ENCODE measurements around the gene HBD. TPM values are rescaled to one million over a fixed set of nuclear protein-coding genes. Genes with fewer than 3 reads are reported as not detected.
A peak's percentile ranks its signal among the peaks of the same experiment; 100 is the strongest.
"Not testable (repeated sequence)": the region's sequence is repeated elsewhere in the genome, so short reads cannot be mapped to it uniquely, and the experiment has no call there.

HBD gene
- total RNA-seq = not detected in 2 replicates

GRCh38 chr11:5234381-5234834, at the start of gene HBD:
Gene HBD (minus strand): TSS chr11:5234483. CDS start chr11:5234433, 50 bp downstream.
- DNase-seq (ENCODE audit: low read depth, low spot score) = no peak

DNA sequence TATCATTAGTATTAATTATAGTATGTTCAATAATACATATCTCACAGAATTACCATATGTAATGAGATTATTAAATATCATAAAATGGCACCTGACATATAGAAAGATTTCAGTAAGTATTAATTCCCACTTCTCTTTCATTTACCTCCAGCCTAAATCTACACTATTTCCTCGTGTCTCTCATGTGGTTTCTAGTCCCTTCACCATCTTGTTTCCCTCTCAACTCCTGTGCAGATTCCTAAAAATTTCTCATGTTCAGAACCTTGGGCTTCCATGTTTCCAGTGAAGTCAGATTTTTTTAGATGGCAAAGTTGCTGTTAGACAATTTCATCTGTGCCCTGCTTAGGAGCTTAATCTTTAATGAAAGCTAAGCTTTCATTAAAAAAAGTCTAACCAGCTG, 49.6 kb upstream of the HBD start:
- no peak for DNase-seq (ENCODE audit: low read depth, low spot score)

DNA sequence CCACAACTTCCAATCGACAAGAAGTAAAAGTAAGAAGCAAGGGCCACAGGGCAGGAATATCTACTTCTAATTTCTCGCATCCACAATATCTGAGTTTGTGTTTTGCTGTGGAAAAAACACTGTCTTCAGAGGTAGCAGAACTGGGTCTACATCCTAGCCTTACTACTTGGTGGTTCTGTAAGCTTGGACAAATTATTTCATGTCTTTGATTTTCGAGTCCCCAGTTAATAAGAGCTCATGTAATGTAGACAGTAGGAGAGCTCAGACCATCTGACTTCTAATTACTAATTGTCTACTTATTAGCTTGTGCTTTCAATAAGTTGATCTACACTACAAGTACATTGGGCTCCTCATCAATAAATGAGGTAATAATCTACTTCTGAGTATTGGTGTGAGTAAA, 48.8 kb upstream of the HBD start:
- no peak for DNase-seq (ENCODE audit: low read depth, low spot score)

DNA sequence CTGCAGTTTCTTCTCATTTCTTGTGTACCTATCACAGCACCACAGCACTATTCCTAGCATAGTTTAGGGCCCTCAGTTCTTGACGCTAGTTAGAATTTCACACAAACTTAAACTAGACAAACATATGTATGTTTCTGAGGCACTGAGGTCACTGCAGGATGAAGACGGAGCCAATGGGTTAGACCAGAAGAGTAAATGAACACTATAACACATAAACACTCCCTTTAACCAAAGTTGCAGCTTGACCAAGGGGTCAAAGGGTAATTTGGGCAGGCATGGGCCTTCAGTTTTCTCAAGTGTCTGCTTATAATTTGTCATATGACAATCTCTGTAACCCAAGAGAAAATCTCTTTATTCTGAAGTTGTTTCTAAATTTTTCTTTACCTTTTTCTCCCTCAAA, 48.3 kb upstream of the HBD start:
- no peak for DNase-seq (ENCODE audit: low read depth, low spot score)

DNA sequence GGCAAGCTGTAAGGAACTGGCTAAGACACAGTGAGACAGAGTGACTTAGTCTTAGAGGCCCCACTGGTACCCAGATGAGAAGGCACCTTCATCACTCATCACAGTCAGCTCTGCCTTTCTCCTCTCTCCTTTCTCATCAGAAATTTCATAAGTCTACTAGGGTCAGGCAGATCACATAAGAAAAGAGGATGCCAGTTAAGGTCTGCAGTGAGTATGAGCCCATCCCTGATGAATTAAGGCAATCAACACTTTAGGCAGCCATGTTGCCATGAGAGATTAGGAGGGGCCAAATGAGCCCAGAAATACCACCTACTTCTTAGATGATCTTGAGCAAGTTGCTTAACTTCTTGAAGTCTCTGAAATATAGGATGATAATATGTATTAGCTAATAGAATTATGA, 47.3 kb upstream of the HBD start:
- no peak for DNase-seq (ENCODE audit: low read depth, low spot score)

DNA sequence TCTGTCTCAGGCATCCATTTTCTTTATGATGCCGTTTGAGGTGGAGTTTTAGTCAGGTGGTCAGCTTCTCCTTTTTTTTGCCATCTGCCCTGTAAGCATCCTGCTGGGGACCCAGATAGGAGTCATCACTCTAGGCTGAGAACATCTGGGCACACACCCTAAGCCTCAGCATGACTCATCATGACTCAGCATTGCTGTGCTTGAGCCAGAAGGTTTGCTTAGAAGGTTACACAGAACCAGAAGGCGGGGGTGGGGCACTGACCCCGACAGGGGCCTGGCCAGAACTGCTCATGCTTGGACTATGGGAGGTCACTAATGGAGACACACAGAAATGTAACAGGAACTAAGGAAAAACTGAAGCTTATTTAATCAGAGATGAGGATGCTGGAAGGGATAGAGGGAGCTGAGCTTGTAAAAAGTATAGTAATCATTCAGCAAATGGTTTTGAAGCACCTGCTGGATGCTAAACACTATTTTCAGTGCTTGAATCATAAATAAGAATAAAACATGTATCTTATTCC, 46.4 kb upstream of the HBD start:
- peak; percentile 82 for DNase-seq (ENCODE audit: low read depth, low spot score)

- DNase-seq (ENCODE audit: low read depth, low spot score) = no peak
Observed at GRCh38 chr11:5279471-5280090, 45.3 kb upstream of the HBD start.

- no peak for DNase-seq (ENCODE audit: low read depth, low spot score)
Observed at GRCh38 chr11:5277807-5278382, 43.6 kb upstream of the HBD start.

DNA sequence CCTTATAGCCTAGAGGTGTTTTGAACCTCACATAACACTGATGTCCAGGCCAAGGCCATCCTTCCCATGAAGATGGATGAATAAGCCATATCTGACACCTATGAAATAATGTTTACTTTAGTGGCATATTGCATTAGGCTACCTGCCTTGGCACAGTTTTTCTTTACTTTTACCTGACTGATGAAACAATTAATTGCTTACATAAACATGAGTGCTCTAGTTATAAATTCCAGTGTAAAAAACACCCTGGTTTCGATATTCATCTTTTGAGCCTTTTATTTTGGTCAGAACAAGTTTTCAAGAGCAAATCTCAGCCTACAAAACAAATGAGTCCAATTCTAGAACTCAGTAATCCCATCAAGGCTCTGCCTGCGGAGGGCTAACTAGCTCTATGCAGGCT, 42.4 kb upstream of the HBD start:
- DNase-seq (ENCODE audit: low read depth, low spot score) = no peak

GRCh38 chr11:5275369-5276110, 41.3 kb upstream of the HBD start:
- DNase-seq (ENCODE audit: low read depth, low spot score) = no peak

- no peak for DNase-seq (ENCODE audit: low read depth, low spot score)
Observed at GRCh38 chr11:5274395-5274794, 40.1 kb upstream of the HBD start.

- no peak for DNase-seq (ENCODE audit: low read depth, low spot score)
Observed at GRCh38 chr11:5272395-5273017, 38.2 kb upstream of the HBD start.

DNA sequence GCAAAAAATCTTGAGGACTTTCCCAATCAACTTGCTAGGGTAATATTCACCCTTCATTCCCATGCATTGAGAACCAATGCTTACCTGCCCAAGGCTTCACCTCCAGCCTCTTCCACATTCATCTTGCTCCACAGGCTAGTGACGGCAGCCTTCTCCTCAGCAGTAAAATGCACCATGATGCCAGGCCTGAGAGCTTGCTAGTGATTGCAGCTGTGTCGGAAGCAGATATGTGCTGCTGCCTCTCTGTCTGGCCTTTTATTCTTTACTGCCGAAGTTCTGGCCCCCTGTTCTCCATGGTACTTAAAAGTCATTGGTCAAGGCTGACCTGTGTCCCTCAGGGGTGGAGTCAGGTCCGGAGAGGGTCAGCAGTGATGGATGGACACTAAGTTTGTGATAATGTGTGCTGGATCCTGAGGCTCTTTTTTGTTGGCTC, 35.4 kb upstream of the HBD start, which contains the start of gene HBE1:
TSS of gene HBE1 (minus strand) at position 231 of the 433 bp plus-strand sequence. CDS start at position 176, 55 bp downstream.
- no peak for DNase-seq (ENCODE audit: low read depth, low spot score)

GRCh38 chr11:5267033-5267563, 32.8 kb upstream of the HBD start:
- no peak for DNase-seq (ENCODE audit: low read depth, low spot score)

DNA sequence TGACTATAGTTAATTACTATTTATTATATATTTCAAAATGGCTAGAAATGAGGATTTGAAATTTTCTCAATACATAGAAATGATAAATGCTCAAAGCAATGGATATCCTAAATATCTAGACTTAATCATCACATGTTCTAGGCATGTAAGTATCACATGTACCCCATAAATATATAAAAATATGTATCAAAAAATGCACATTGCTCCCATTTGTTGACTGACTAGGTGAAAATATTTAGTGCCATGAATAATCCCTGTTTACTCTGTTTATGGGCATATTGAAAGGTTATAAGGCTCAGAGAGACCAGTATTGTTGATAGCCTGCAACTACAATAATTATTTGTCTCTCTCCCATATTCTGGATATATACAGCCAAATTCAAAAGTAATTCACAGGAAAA, 32.3 kb upstream of the HBD start:
- no peak for DNase-seq (ENCODE audit: low read depth, low spot score)

GRCh38 chr11:5265832-5266231, 31.5 kb upstream of the HBD start:
- DNase-seq (ENCODE audit: low read depth, low spot score) = no peak

DNA sequence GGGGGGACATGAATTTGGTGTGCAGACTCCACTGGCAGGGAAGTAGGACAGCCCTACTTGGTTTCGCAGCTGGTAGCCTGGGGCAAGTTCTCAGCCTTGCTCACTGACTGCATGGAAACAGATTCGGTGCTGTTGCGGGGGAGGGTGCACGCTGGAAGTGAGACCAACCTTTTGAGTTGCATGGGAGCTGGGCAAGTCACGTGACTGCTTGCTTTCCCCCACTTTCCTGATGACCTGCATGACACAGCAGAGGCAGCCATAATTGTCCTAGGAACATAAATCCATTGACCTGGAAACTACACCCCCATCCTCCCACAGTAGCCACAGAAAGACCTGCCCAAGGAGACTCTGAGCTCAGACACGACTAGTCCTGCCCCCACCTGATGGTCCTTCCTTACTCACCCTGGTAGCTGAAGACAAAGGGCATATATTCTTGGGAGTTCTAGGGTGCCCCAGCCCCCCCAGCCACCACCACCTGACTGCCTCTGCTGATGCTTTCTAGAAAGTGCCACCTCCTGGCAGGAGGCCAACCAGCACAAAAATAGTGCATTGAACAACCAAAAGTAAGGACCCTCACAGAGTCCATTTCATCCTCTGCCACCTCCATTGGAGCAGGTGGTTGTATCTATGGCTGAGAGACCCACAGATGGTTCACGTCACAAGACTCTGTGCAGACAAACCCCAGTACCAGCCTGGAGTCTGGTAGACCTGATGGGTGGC, 24.4 kb upstream of the HBD start:
- no peak for DNase-seq (ENCODE audit: low read depth, low spot score)

GRCh38 chr11:5257296-5257695, 23.0 kb upstream of the HBD start:
- DNase-seq (ENCODE audit: low read depth, low spot score) = no peak

DNA sequence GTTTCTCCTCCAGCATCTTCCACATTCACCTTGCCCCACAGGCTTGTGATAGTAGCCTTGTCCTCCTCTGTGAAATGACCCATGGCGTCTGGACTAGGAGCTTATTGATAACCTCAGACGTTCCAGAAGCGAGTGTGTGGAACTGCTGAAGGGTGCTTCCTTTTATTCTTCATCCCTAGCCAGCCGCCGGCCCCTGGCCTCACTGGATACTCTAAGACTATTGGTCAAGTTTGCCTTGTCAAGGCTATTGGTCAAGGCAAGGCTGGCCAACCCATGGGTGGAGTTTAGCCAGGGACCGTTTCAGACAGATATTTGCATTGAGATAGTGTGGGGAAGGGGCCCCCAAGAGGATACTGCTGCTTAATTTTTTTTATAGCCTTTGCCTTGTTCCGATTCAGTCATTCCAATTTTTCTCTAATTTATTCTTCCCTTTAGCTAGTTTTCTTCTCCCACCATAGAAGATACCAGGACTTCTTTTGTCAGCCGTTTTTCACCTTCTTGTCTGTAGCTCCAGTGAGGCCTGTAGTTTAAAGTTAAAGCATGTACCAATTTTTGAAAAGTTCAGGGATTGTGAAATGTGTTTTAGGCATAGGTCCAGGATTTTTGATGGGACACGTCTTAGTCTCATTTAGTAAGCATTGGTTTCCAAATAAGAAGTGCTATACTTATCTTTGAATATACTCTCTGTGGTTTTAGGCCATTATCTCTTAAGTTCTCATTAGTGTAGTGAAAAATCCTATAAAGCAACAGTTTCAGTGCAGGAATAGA, 20.5 kb upstream of the HBD start, which contains the start of gene HBG2:
TSS of gene HBG2 (minus strand) at position 136 of the 768 bp plus-strand sequence. CDS start at position 83, 53 bp downstream.
- not testable (repeated sequence) for DNase-seq (ENCODE audit: low read depth, low spot score)

DNA sequence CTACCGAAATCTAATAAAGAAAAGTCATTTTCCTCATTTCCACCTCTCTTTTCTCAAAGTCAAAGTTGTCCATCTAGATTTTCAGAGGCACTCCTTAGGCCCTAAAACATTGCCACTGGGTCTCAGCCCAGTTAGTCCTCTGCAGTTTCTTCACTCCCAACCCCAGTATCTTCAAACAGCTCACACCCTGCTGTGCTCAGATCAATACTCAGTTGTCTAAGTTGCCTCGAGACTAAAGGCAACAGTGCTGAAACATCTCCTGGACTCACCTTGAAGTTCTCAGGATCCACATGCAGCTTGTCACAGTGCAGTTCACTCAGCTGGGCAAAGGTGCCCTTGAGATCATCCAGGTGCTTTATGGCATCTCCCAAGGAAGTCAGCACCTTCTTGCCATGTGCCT, 19.7 kb upstream of the HBD start:
- DNase-seq (ENCODE audit: low read depth, low spot score) = not testable (repeated sequence)
